ENCODE data around the gene MTAP. TPM values are rescaled to one million over a fixed set of nuclear protein-coding genes. Genes with fewer than 3 reads are reported as not detected.

Gene MTAP
- total and polyA plus RNA-seq, 11 donors: 5.4 to 27.3 (median 18.1) TPM

DNA sequence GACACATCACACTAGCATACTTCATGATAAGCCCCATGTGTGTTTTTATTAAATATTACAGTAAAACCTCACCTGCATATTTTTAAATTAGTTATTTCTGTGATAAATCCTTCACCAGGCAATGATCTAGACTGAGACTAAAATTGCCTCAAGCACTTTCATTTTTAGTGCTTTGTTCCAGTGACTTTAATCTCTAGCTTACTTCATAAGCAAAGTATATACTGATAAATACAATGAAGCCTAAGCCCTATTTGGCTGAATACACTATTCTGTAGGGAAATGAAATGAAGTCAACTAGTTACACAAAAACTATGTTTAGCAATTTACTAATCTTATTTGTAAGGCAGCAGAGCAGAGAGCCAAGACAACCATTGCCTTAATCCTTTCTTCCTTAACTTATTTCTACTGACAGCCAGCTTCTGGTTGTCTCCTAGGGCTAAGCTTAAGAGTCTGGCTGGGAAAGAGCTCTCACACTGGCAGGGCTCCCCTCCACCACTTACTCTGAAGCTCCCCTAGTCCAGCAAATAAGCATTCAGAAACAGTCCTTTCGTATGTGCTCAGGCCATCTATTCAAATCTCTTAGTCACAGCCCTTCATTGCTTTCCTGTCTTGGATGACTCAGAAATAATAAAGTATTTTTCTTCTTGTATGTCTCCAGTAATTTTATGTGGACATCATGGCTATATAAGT is 31.4 kb upstream of the MTAP start:
- H3K9me3 ChIP-seq: no peaks in the 10 kb centered on the region
- DNase-seq: no peak
- intact Hi-C loops (cut with DNase I): no loop called here
- no peak overlapping the region for H3K4me3 ChIP-seq
- no peak for TF ChIP-seq POLR2A (IDR thresholded peaks at IDR 0.05)
- TF ChIP-seq, protein P1, sequence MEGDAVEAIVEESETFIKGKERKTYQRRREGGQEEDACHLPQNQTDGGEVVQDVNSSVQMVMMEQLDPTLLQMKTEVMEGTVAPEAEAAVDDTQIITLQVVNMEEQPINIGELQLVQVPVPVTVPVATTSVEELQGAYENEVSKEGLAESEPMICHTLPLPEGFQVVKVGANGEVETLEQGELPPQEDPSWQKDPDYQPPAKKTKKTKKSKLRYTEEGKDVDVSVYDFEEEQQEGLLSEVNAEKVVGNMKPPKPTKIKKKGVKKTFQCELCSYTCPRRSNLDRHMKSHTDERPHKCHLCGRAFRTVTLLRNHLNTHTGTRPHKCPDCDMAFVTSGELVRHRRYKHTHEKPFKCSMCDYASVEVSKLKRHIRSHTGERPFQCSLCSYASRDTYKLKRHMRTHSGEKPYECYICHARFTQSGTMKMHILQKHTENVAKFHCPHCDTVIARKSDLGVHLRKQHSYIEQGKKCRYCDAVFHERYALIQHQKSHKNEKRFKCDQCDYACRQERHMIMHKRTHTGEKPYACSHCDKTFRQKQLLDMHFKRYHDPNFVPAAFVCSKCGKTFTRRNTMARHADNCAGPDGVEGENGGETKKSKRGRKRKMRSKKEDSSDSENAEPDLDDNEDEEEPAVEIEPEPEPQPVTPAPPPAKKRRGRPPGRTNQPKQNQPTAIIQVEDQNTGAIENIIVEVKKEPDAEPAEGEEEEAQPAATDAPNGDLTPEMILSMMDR (IDR thresholded peaks at IDR 0.05): no peak
- H3K4me1 ChIP-seq: peaks cover 0 to 7% (median 0%) of the 10 kb centered on the region in 12 donors
- H3K27me3 ChIP-seq: peaks cover 0 to 8% (median 0%) of the 10 kb centered on the region in 9 donors
- no peak overlapping the region for H3K27ac ChIP-seq
- no peak for ATAC-seq
- no peaks in the 10 kb centered on the region for H3K36me3 ChIP-seq
- 29 to 54% (median 45%) methylated on average over 1 of the region's 1 CpG for WGBS, 4 donors

DNA sequence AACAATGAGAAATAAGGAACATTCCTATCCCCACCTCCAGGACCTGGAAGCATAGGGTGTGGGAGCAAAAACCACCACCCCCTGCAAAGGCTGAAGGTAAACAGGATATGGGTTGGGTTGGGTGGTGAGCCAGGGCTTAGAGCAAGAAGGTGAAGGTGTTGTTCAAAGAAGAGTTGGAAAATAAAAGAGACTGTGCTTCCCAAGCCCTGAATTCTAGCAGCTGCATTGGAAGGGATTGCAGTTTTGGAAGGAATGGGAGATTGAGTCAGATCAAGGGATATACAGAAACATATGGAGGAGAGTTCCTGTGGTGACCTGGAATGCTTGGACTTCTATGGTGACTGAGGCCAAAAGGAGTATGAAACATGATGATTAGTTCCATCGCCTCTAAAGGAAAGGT is 24.7 kb upstream of the MTAP start:
- H3K36me3 ChIP-seq: no peaks in the 10 kb centered on the region
- H3K4me1 ChIP-seq: peaks cover 0 to 10% (median 0%) of the 10 kb centered on the region in 12 donors
- peaks cover 0 to 10% (median 0%) of the 10 kb centered on the region in 9 donors for H3K27me3 ChIP-seq
- no peak for TF ChIP-seq POLR2A (IDR thresholded peaks at IDR 0.05)
- TF ChIP-seq, protein P1 (IDR thresholded peaks at IDR 0.05): no peak
- H3K4me3 ChIP-seq: no peak overlapping the region
- H3K9me3 ChIP-seq: no peaks in the 10 kb centered on the region
- ATAC-seq (no peak), DNase-seq (no peak)
- WGBS, 4 donors: 64 to 86% (median 75%) methylated on average over 1 of the region's 1 CpG
- no peak overlapping the region for H3K27ac ChIP-seq
- intact Hi-C loops (cut with DNase I): no loop called here

DNA sequence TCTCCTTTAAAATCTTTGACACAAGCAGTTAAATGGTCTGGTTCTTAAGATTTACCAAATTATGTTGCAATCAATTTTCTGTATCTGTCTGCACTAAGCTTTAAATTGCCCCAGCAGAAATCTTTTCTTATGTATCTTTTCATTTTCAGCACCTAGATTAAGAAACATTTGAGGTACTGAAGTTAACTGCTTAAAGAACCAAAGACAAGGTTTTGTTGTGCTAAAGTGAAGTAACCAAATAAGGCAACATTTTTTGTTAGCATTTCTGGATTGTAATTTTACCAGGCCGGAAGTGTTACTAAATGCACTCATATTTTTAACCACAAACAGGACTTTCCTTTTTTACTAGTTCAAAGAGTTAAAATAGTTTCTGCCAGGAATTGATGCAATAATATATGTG is 24.1 kb upstream of the MTAP start:
- Histone ChIP-seq H3K9me3 (no peaks in the 10 kb centered on the region), H3K27me3 (peaks cover 0 to 5% (median 0%) of the 10 kb centered on the region in 9 donors), H3K36me3 (no peaks in the 10 kb centered on the region), H3K4me3 (no peak overlapping the region), H3K4me1 (peaks cover 0 to 10% (median 0%) of the 10 kb centered on the region in 12 donors), H3K27ac (no peak overlapping the region)
- intact Hi-C loops (cut with DNase I): no loop called here
- ATAC-seq: no peak
- TF ChIP-seq POLR2A (IDR thresholded peaks at IDR 0.05): no peak
- TF ChIP-seq, protein P1 (IDR thresholded peaks at IDR 0.05): no peak
- WGBS, 4 donors: 59 to 62% (median 62%) methylated on average over 1 of the region's 1 CpG
- no peak for DNase-seq

DNA sequence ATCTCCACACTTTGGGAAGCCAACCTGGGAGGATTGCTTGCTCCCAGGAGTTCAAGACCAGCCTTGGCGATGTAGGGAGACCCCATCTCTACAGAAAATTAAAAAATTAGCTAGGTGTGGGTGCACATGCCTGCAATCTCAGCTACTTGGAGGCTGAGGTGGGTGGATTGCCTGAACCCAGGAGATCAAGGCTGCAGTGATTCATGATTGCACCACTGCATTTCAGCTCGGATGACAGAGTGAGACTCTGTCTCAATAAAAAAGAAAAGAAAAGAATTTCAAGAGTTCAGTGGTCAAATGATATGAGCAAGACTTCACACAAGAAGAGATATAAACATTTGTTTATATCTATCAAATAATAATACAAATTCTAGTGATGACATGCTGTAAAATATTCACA is 23.0 kb upstream of the MTAP start:
- no peak for ATAC-seq
- intact Hi-C loops (cut with DNase I): no loop called here

More for the DNA sequence above, 23.0 kb upstream of the MTAP start:
- Histone ChIP-seq H3K27ac (no peak overlapping the region), H3K36me3 (no peaks in the 10 kb centered on the region), H3K27me3 (peaks cover 0 to 5% (median 0%) of the 10 kb centered on the region in 9 donors), H3K4me3 (no peak overlapping the region), H3K4me1 (peaks cover 0 to 10% (median 0%) of the 10 kb centered on the region in 12 donors), H3K9me3 (no peaks in the 10 kb centered on the region)
- 77 to 83% (median 81%) methylated on average over 2 of the region's 2 CpGs for WGBS, 4 donors
- TF ChIP-seq POLR2A (IDR thresholded peaks at IDR 0.05): no peak
- TF ChIP-seq, protein P1 (IDR thresholded peaks at IDR 0.05): no peak
- DNase-seq: no peak
